NCI-H1930 (cell line): ENCODE measurements around the gene DOLK.
A peak's percentile ranks its signal among the peaks of the same experiment; 100 is the strongest.
"Not testable (repeated sequence)": the region's sequence is repeated elsewhere in the genome, so short reads cannot be mapped to it uniquely, and the experiment has no call there.

ENCODE experiments used
- DNase-seq, 2 experiments: peaks; one replicate each; lab custom pipeline; 2025; lab: John Stamatoyannopoulos, UW

The DOLK gene

GRCh38 chr9:128947527-128948301 lies at the start of gene DOLK, which contains the start of gene NUP188:
Gene DOLK (minus strand): TSS chr9:128947603. CDS start chr9:128947303, 300 bp downstream.
Gene NUP188 (plus strand): TSS chr9:128947699. CDS start chr9:128947720, 21 bp downstream.
- peak; percentile 82 to 91 for DNase-seq

- no peak for DNase-seq
Measured at GRCh38 chr9:128995791-128996190, 48.4 kb upstream of the DOLK start.

- DNase-seq = no peak
Measured at GRCh38 chr9:128992995-128993394, 45.6 kb upstream of the DOLK start.

GRCh38 chr9:128987805-128988204 lies 40.4 kb upstream of the DOLK start:
- DNase-seq = no peak

DNA sequence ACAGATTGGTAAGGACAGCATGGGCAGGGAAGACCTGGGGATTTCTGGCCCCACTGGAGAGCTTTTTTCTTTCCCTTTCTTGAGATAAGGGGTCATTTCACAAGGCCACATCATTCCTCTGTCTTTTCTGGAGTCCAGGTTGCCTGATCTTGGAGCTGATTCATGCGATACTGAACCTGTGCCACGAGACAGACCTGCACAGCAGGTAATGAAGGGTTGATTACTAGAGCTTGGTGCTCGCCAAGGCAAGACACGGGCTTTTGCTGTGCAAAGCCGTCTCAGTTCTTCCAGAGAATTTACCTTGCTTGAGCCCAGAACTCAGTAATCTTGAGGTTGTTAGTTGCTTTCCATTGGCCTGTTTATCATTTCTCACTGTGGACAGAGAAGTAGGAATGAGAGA lies 39.3 kb upstream of the DOLK start:
- no peak for DNase-seq

DNA sequence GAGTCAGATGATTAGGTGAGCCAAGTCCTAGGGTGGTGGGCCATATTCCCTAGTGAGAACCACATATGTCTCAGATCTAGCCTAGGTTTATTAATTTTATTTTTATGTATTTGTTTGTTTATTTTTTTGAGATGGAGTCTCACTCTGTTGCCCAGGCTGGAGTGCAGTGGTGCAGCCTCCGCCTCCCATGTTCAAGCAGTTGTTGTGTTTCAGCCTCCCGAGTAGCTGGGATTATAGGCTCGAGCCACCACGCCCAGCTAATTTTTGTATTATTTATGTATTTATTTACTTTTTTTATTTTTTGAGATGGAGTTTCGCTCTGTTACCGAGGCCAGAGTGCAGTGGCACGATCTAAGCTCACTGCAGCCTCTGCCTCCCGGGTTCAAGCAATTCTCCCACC lies 36.1 kb upstream of the DOLK start:
- DNase-seq = no peak

GRCh38 chr9:128979111-128979510 lies 31.7 kb upstream of the DOLK start:
- DNase-seq = no peak

GRCh38 chr9:128972956-128973355 lies 25.6 kb upstream of the DOLK start:
- DNase-seq = no peak

- no peak for DNase-seq
Measured at GRCh38 chr9:128969491-128969890, 22.1 kb upstream of the DOLK start.

GRCh38 chr9:128961403-128961802 lies 14.0 kb upstream of the DOLK start:
- DNase-seq = not testable (repeated sequence)

DNA sequence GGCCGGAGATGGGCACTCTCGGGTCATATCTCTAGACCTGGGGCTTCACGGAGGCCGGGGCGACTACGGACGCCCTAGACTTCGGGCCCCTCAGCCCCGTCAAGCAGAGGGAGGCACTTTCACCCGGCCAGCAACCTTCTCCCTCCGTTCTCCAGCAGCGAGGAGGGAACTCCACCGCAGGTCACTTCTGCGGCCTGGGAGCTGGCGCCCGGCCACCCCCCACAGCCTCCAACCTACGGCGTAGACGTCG lies 201 bp downstream of the DOLK start:
- no peak for DNase-seq

DNA sequence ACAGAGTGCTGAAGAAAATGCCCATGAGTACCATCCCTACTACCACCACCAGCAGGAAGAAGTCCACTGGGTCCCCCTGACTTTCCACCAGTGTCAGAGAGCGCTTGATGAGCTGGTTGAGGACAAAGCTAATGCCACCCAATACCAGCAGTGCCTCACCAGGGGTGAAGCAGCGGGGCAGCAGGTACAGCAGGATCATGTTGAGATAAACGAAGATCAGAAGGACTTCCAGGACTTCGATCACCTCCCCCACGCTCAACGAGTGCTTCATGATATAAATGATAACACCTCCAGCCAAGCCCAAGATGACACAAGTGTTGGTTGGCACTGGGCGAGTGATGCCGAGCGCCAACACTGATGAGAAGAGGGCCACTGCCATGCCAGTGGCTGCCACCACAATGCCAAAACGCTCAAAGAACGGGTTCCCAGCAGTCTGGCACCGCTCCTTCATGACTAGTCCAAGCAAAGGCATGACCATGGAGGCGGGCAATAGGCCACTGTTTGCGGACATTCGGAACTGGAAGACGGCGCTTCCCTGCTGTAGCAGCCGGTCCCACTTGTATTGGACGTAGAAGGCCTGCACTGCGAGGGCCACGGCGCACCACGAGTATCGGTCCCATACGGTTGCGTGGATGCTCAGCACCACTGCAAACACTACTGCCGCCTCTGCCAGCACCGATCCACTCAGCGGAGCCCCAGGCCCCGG lies 679 bp downstream of the DOLK start:
- no peak for DNase-seq

- no peak for DNase-seq
Measured at GRCh38 chr9:128945798-128946501, 1.5 kb downstream of the DOLK start.

GRCh38 chr9:128944966-128945365 lies 2.4 kb downstream of the DOLK start:
- DNase-seq = not testable (repeated sequence)

GRCh38 chr9:128943832-128944620 lies 3.4 kb downstream of the DOLK start:
- no peak for DNase-seq

DNA sequence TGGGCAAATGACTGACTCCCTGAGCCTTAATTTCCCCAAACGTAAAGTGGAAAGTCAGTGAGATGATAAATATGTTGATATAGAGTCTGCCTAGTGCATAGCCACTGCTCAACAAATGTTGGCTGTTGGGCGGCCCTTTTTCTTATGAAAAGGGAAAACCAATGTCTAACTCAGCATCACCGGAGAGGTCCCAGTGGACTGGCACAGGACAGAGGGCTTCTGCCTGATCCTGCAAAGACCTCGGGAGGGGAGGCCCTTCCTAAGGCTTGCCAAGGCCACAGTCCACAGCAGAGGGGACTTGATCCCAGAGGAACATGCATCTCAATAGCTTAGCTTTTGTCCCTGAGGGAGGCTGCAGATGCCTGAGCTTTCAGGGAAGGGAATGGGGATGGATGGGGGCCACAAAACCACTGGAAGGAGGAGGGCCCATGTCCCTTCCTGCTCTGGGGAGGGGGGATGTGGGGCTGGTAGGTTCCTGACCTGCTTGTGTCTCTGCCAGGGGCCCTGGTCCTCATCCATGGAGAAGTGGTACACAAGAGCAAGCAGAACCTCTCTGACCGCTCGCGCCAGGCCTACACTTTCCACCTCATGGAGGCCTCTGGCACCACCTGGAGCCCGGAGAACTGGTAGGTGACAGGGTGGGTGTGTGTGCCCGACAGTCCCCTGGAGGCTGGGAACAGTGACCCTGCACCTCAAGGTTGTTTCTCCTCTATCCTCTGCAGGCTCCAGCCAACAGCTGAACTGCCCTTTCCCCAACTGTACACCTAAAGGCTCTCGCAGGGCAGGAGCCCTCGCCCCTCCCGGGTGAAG lies 6.3 kb downstream of the DOLK start:
- DNase-seq = no peak

GRCh38 chr9:128940271-128940921 lies 7.0 kb downstream of the DOLK start:
- DNase-seq = no peak

DNA sequence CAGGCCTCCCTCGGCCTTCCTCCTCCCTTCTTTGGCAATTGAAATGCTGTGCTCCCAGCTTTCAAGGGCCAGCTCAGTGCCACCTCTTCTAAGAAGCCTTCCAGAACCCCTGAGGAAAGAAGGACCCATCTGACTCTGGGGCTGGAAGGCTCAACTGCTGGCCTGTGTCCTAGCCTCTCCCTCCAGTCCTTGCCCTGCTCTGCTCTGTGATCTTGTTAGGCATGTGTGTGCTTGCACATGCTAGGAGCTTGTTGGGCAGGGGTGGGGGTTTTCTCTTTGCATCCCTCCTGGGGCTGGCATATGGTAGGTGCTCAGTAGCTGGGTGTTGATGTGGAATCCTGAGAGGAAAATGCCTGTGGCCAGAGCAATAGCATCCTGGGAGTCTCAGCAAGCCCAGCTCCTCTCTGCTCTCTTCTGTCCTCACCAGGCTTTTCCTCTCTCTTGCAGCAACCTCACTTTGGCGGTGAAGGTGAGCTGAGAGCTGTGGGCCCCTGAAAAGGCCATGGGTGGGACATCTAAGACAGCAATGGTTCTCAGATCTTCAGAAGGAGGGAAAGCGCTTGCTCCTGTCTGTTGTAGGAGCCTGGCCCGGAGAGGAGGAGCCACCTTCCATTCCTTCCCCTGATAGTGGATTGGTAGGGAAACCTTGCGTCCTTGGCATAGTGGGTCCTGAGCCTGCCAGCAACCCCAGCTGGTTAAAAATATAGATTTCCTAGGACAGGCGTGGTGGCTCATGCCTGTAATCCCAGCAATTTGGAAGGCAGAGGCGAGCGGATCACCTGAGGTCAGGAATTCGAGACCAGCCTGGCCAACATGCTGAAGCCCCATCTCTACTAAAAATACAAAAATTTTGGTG lies 9.9 kb downstream of the DOLK start:
- no peak for DNase-seq

DNA sequence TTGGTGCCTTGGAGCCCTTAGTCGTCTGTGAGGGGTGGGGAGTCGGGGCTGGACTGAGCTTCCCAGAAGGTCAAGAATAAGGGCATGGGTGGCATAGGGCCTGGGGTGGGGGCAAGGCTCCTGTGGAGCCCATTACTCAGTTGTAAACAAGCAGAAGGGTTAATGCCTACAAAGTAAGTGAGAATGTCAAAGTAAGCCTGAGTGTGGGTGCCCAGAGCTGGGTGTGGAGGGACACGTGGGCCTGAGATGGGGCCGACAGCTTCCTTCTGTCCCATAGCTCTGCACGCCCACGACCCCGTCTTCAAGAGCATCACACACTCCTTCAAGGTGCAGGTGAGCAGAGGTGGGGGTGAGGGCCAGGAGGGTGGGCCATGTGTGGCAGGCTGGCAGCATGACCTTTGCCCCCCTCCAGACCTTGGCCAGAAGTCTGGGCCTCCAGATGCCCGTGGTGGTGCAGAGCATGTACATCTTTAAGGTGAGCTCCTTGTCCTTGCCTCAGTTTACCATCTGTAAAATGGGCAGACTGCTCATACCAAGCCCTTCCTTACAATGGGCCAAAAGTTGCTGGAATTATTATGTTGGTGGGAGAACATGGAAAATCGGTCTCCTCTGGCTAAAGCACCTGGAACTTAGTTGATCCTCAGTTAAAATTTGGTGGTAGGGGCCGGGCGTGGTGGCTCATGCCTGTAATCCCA lies 11.1 kb downstream of the DOLK start:
- DNase-seq = no peak
